ENCODE data around the gene DIP2C. TPM values are rescaled to one million over a fixed set of nuclear protein-coding genes. Genes with fewer than 3 reads are reported as not detected.

Gene DIP2C
- total RNA-seq, 4 donors from 2014 or later = 2.4 to 14.9 (median 6.1) TPM

DNA sequence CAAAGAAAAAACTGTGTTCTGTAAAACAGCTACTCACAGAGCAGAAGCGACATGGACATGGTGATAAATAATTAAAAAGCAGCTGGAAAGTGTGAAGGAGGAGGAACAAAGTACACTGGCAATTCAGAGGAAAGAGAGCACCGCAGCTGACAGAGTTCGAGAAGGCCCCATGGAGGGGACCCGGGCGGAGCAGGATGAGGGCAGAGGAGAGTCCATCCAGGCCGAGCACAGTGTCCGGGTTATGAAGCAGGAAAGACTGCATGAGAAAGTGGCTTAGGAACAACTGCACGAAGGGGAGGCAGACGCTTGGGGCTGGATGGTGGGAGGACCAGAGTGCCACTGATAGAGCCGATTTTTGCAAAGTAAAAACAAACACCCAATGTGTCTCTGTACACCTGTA is 368.7 kb downstream of the DIP2C start:
- Histone ChIP-seq H3K27ac (no peak overlapping the region), H3K4me3 (no peak overlapping the region), H3K4me1 (peaks cover 0 to 35% (median 7%) of the 10 kb centered on the region in 3 donors), H3K36me3 (peaks cover 0 to 38% (median 0%) of the 10 kb centered on the region in 3 donors), H3K9me3 (no peaks in the 10 kb centered on the region), H3K27me3 (no peaks in the 10 kb centered on the region)
- 95 to 96% methylated on average over 10 of the region's 10 CpGs for WGBS, 2 donors
- intact Hi-C loops (cut with DNase I) = no loop called here
- no peak for DNase-seq
- TF ChIP-seq, protein P1, sequence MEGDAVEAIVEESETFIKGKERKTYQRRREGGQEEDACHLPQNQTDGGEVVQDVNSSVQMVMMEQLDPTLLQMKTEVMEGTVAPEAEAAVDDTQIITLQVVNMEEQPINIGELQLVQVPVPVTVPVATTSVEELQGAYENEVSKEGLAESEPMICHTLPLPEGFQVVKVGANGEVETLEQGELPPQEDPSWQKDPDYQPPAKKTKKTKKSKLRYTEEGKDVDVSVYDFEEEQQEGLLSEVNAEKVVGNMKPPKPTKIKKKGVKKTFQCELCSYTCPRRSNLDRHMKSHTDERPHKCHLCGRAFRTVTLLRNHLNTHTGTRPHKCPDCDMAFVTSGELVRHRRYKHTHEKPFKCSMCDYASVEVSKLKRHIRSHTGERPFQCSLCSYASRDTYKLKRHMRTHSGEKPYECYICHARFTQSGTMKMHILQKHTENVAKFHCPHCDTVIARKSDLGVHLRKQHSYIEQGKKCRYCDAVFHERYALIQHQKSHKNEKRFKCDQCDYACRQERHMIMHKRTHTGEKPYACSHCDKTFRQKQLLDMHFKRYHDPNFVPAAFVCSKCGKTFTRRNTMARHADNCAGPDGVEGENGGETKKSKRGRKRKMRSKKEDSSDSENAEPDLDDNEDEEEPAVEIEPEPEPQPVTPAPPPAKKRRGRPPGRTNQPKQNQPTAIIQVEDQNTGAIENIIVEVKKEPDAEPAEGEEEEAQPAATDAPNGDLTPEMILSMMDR (IDR thresholded peaks at IDR 0.05) = no peak
- TF ChIP-seq POLR2A (IDR thresholded peaks at IDR 0.05) = no peak

DNA sequence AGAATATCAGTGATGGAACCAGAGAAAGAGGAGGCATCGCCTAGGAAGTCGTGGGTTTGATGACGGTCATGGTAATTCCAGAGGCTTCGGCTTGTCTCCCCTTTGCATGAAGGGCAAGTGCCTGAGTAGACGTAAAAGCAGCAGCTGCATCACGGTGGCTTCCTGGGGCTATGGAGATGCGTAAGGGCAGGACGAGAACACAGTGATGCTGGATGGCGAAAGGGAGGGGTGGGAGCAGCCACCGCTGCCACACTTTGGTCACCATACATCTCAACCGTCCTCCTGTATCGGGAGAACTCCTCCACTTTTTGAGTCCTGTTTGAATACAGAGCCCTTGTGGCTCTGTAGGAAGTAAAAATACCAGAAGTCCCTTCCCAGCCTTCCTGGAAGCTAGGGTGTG is 371.5 kb downstream of the DIP2C start:
- intact Hi-C loops (cut with DNase I) = no loop called here
- H3K27me3 ChIP-seq = no peaks in the 10 kb centered on the region
- H3K36me3 ChIP-seq = peaks cover 0 to 28% (median 0%) of the 10 kb centered on the region in 3 donors
- peak overlapping the region in 1 of 4 donors; percentile 46 for H3K27ac ChIP-seq
- TF ChIP-seq, protein P1 (IDR thresholded peaks at IDR 0.05) = no peak
- TF ChIP-seq POLR2A (IDR thresholded peaks at IDR 0.05) = no peak
- no peak for DNase-seq
- no peak overlapping the region for H3K4me3 ChIP-seq
- peaks cover 0 to 22% (median 0%) of the 10 kb centered on the region in 3 donors for H3K4me1 ChIP-seq
- WGBS, 2 donors = 87 to 99% methylated on average over 12 of the region's 12 CpGs
- no peaks in the 10 kb centered on the region for H3K9me3 ChIP-seq

DNA sequence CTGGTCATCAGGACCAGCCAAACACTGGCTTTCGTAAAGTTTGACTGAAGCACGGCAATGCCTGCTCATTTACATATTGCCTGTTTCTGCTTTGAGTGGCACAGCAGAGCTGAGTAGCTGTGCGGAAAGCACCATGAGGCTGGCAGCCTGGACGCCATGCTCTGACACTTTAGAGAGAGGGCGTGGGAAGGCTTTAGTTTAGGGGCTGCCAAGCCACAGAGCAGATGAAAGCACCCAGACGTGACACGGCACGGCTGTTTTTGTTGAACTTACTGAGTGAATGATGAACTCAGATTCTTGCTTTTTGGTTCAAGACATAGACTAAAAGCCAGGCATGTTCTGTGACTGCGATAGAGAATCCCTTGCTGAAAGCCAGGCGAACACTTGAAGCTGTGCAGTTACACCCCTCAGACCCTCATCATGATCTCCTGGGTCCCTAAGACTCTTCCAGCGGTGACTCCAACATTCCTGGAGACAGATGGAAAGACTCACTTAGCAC is 372.1 kb downstream of the DIP2C start:
- peaks cover 0 to 29% (median 0%) of the 10 kb centered on the region in 3 donors for H3K36me3 ChIP-seq
- peaks cover 0 to 22% (median 0%) of the 10 kb centered on the region in 3 donors for H3K4me1 ChIP-seq
- no peak for TF ChIP-seq POLR2A (IDR thresholded peaks at IDR 0.05)
- TF ChIP-seq, protein P1 (IDR thresholded peaks at IDR 0.05) = no peak
- intact Hi-C loops (cut with DNase I) = no loop called here
- 61 to 68% methylated on average over 10 to 11 of the region's 11 CpGs for WGBS, 2 donors
- no peak for DNase-seq
- H3K27ac ChIP-seq = peak overlapping the region in 2 of 4 donors; percentile 6 to 46
- H3K4me3 ChIP-seq = no peak overlapping the region
- no peaks in the 10 kb centered on the region for H3K27me3 ChIP-seq
- H3K9me3 ChIP-seq = no peaks in the 10 kb centered on the region

DNA sequence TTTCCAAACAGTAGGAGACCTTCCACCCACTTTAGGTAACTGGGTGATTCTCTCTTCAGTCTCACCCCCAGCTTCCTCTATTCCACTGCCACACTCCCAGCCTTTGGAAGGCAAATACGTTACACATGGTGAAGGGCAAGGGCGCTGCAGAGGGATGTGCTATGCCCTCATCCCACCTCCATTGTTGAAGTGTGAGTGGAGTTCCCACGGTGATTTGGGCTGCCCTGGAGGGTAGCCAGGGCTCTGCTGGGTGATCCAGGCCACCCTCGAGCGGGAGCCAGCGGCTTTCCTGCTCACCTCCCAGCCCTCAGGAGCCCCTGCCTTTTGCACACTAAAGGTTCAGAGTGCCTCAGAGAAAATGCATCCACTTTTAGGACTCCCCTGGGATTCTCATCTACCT is 373.1 kb downstream of the DIP2C start:
- Histone ChIP-seq H3K27ac (no peak overlapping the region), H3K4me1 (peaks cover 0 to 22% (median 0%) of the 10 kb centered on the region in 3 donors), H3K36me3 (peaks cover 0 to 39% (median 0%) of the 10 kb centered on the region in 3 donors), H3K4me3 (no peak overlapping the region), H3K9me3 (no peaks in the 10 kb centered on the region), H3K27me3 (no peaks in the 10 kb centered on the region)
- TF ChIP-seq, protein P1 (IDR thresholded peaks at IDR 0.05) = no peak
- no peak for TF ChIP-seq POLR2A (IDR thresholded peaks at IDR 0.05)
- intact Hi-C loops (cut with DNase I) = no loop called here
- DNase-seq = no peak
- WGBS, 2 donors = 100% methylated on average over 1 to 2 of the region's 6 CpGs

DNA sequence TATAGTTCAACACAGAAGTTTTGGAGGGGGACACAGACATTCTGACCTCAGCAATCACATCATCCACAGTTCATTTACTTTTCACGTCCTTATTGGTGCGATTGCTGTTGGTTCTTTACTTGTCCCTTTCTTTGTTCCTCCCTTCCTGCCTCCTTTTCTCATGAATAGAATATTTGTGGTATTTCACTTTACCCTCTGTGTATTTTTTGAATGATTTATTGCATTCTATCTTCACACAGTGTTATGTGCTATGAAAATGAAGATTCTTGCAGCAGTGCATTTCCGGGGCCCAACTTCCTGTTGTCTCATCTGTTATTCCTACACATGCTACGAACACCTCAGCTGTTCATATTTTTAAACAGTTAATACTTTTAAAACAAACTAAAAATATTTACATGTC is 374.6 kb downstream of the DIP2C start:
- DNase-seq = no peak
- Histone ChIP-seq H3K27ac (no peak overlapping the region), H3K36me3 (peaks cover 0 to 37% (median 0%) of the 10 kb centered on the region in 3 donors), H3K9me3 (no peaks in the 10 kb centered on the region), H3K4me1 (peaks cover 0 to 22% (median 0%) of the 10 kb centered on the region in 3 donors), H3K4me3 (no peak overlapping the region), H3K27me3 (no peaks in the 10 kb centered on the region)
- intact Hi-C loops (cut with DNase I) = no loop called here
- TF ChIP-seq POLR2A (IDR thresholded peaks at IDR 0.05) = no peak
- TF ChIP-seq, protein P1 (IDR thresholded peaks at IDR 0.05) = no peak
- WGBS, 2 donors = 63 to 83% methylated on average over 4 of the region's 4 CpGs
